Kidney epithelial cell (primary cell): ENCODE measurements around the gene TEKT1. TPM values are rescaled to one million over a fixed set of nuclear protein-coding genes. Genes with fewer than 3 reads are reported as not detected.

ENCODE experiments used
- DNase-seq: peaks from one replicate; pipeline ENCODE4 v3.0.0-alpha.2; 2010; ENCODE audit warnings: low read depth
- H3K27me3 ChIP-seq: 2 replicates; pipeline ENCODE4 v1.6.0; 2011; ENCODE audit warnings: low read length; ENCODE audit not compliant: control insufficient read depth, insufficient read depth
- H3K36me3 ChIP-seq: 2 replicates; pipeline ENCODE4 v1.5.1; 2011; ENCODE audit warnings: low read length; ENCODE audit not compliant: control insufficient read depth, insufficient read depth
- H3K4me3 ChIP-seq: 2 replicates; pipeline ENCODE4 v1.5.1; 2011; ENCODE audit warnings: low read depth, mild to moderate bottlenecking, control low read depth, low read length
- CTCF ChIP-seq: IDR thresholded peaks from 2 replicates; pipeline ENCODE4 v1.5.1; 2011; ENCODE audit warnings: mild to moderate bottlenecking, moderate library complexity, low read length, control low read depth, inconsistent platforms; ENCODE audit not compliant: insufficient read depth, poor library complexity, severe bottlenecking
- total RNA-seq: library from RNA; depleted of rRNA; stranded (reverse); fragments of >200 nt; gene quantifications from 2 replicates; pipeline ENCODE4 v1.2.3, GENCODE V29; 2015

The TEKT1 gene
- total RNA-seq, 1 donor from 2014 or later = not detected

- no peak for DNase-seq
- no peaks in the 10 kb centered on the region for H3K27me3 ChIP-seq
- no peak for TF ChIP-seq CTCF
- H3K36me3 ChIP-seq = no peaks in the 10 kb centered on the region
- no peak overlapping the region for H3K4me3 ChIP-seq
Observed at GRCh38 chr17:6796887-6797490, 34.5 kb downstream of the TEKT1 start.

- TF ChIP-seq CTCF = no peak
- H3K4me3 ChIP-seq = no peak overlapping the region
- H3K27me3 ChIP-seq = peaks cover 2% of the 10 kb centered on the region
- DNase-seq = no peak
- no peaks in the 10 kb centered on the region for H3K36me3 ChIP-seq
Observed at GRCh38 chr17:6796017-6796886, 35.3 kb downstream of the TEKT1 start.

GRCh38 chr17:6793748-6794493 lies 37.6 kb downstream of the TEKT1 start:
- H3K4me3 ChIP-seq = no peak overlapping the region
- no peak for DNase-seq
- TF ChIP-seq CTCF = no peak
- peaks cover 3% of the 10 kb centered on the region for H3K27me3 ChIP-seq
- H3K36me3 ChIP-seq = no peaks in the 10 kb centered on the region

- no peak overlapping the region for H3K4me3 ChIP-seq
- no peak for TF ChIP-seq CTCF
- H3K36me3 ChIP-seq = no peaks in the 10 kb centered on the region
- peaks cover 4% of the 10 kb centered on the region for H3K27me3 ChIP-seq
- DNase-seq = no peak
Observed at GRCh38 chr17:6789146-6789545, 42.4 kb downstream of the TEKT1 start.

- Histone ChIP-seq H3K4me3 (no peak overlapping the region), H3K36me3 (no peaks in the 10 kb centered on the region), H3K27me3 (peaks cover 4% of the 10 kb centered on the region)
- no peak for TF ChIP-seq CTCF
- DNase-seq = no peak
Observed at GRCh38 chr17:6787081-6787693, 44.3 kb downstream of the TEKT1 start.
